ENCODE measurements around the gene ROM1. TPM values are rescaled to one million over a fixed set of nuclear protein-coding genes. Genes with fewer than 3 reads are reported as not detected.

The ROM1 gene
- total and polyA plus RNA-seq, 2 experiments from 2014 or later = 0.24 to 0.65 TPM

DNA sequence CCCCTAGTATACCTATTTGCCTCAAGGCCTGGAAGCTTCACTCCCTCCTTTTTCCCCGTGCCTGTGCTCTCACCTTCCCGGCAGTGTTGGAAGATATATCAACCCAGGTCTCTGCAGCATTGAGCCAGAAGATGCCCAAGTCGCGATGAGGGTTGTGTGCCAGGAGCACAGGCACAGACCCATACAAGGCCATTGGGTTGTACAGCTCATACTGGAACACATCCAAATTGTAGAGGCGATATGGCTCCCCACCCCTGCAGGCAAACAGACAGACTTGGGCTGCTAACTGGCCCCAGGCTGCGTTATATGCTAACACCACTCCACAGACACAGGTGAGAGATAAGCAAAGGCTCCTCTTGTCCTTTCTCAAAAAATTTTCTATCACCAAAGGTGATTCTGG is 19.4 kb downstream of the ROM1 start:
- H3K4me3 Mint-ChIP-seq = no peak overlapping the region
- Histone ChIP-seq H3K27me3 (ENCODE audit: insufficient read depth) (no peaks in the 10 kb centered on the region), H3K9me2 (ENCODE audit: insufficient read depth) (no peaks in the 10 kb centered on the region), H4K20me1 (replicated peaks; ENCODE audit: insufficient read depth) (peaks cover 11% of the 10 kb centered on the region; the same call in 1 of the 2 replicates), H3F3A (replicated peaks; ENCODE audit: low read depth) (peaks cover 2% of the 10 kb centered on the region; the same call in 1 of the 2 replicates), H3K27ac (ENCODE audit: low read depth) (no peak overlapping the region), H3K36me3 (ENCODE audit: insufficient read depth) (peaks cover 64% of the 10 kb centered on the region), H2AFZ (no peak overlapping the region), H3K4me1 (ENCODE audit: insufficient read depth) (no peaks in the 10 kb centered on the region), H3K79me2 (replicated peaks; ENCODE audit: insufficient read depth) (no peaks in the 10 kb centered on the region), H3K4me3 (no peak overlapping the region), H3K4me2 (no peak overlapping the region)
- no peak overlapping the region for H3K27ac Mint-ChIP-seq
- H3K4me1 Mint-ChIP-seq = no peaks in the 10 kb centered on the region; the same call in 2 of the 3 replicates
- TF ChIP-seq STAT1 (IDR thresholded peaks at IDR 0.05; ENCODE audit: unreplicated experiment) (no peak), EZH2 (IDR thresholded peaks at IDR 0.05; ENCODE audit: low read depth, unreplicated experiment) (no peak), CREB1 (CRISPR knock-in tag; IDR thresholded peaks at IDR 0.05; ENCODE audit: low read depth) (no peak)
- peaks cover 90% of the 10 kb centered on the region for H3K36me3 Mint-ChIP-seq (ENCODE audit: low read depth)
- ATAC-seq (no peak), DNase-seq (ENCODE audit: low spot score) (no peak)
- H3K27me3 Mint-ChIP-seq (ENCODE audit: insufficient read depth, low read depth, poor library complexity) = peaks cover 6% of the 10 kb centered on the region
- no peaks in the 10 kb centered on the region for H3K9me3 Mint-ChIP-seq

DNA sequence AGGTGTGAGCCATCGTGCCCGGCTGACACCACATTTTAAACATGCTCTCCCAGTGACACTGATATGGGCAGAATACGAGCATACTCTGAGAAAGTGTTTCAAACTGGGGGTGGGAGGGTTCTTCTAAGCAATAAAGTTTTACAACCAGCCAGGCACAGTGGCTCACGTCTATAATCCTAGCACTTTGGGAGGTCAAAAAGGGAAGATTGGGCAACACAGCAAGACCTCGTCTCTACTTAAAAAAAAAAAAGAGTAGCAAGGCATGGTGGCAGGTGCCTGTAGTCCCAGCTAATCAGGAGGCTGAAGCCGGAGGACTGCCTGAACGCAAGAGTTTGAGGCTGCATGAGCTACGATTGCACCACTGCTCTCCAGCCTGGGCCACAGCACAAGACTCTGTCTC is 31.2 kb downstream of the ROM1 start:
- Histone ChIP-seq H3F3A (replicated peaks; ENCODE audit: low read depth) (0 out of 2 replicates have a peak, but pooled peaks cover 19% of the 10 kb centered on the region), H3K36me3 (ENCODE audit: insufficient read depth) (peaks cover 12% of the 10 kb centered on the region), H3K27me3 (ENCODE audit: insufficient read depth) (no peaks in the 10 kb centered on the region), H3K4me1 (ENCODE audit: insufficient read depth) (no peaks in the 10 kb centered on the region; the same call in 1 of the 2 replicates), H2AFZ (no peak overlapping the region), H3K4me3 (no peak overlapping the region), H3K4me2 (no peak overlapping the region), H3K27ac (ENCODE audit: low read depth) (no peak overlapping the region), H3K9me2 (ENCODE audit: insufficient read depth) (no peaks in the 10 kb centered on the region), H4K20me1 (replicated peaks; ENCODE audit: insufficient read depth) (peaks cover 23% of the 10 kb centered on the region), H3K79me2 (replicated peaks; ENCODE audit: insufficient read depth) (peaks cover 47% of the 10 kb centered on the region)
- H3K4me3 Mint-ChIP-seq = peak overlapping the region; percentile 21; the same call in 1 of the 3 replicates
- no peak for TF ChIP-seq ZNF331 (CRISPR knock-in tag; IDR thresholded peaks at IDR 0.05; ENCODE audit: low read depth)
- H3K9me3 Mint-ChIP-seq = peaks cover 2% of the 10 kb centered on the region; the same call in 1 of the 3 replicates
- H3K36me3 Mint-ChIP-seq (ENCODE audit: low read depth) = peaks cover 37% of the 10 kb centered on the region
- peaks cover 12% of the 10 kb centered on the region for H3K4me1 Mint-ChIP-seq
- no peak for ATAC-seq
- no peak for DNase-seq (ENCODE audit: low spot score)
- H3K27me3 Mint-ChIP-seq (ENCODE audit: insufficient read depth, low read depth, poor library complexity) = peaks cover 13% of the 10 kb centered on the region
- no peak overlapping the region for H3K27ac Mint-ChIP-seq

DNA sequence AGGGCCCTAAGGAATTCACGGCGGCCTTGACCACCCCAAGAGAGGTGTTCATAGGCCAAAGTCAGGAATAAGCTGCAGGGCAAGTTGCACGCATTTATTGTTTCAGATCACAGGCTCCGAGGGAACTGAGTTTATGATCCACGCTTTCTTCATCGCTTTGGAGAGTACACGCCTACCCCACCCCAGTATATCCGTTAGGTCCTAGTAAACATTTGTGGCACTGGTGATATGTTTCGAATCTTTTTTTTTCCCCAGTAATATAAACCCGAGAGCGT is 32.6 kb downstream of the ROM1 start:
- no peak for DNase-seq (ENCODE audit: low spot score)
- Histone ChIP-seq H3F3A (replicated peaks; ENCODE audit: low read depth) (0 out of 2 replicates have a peak, but pooled peaks cover 16% of the 10 kb centered on the region), H3K36me3 (ENCODE audit: insufficient read depth) (peaks cover 10% of the 10 kb centered on the region; the same call in 1 of the 2 replicates), H4K20me1 (replicated peaks; ENCODE audit: insufficient read depth) (peaks cover 23% of the 10 kb centered on the region), H3K9me2 (ENCODE audit: insufficient read depth) (no peaks in the 10 kb centered on the region), H3K27me3 (ENCODE audit: insufficient read depth) (no peaks in the 10 kb centered on the region), H3K27ac (ENCODE audit: low read depth) (peak overlapping the region; percentile 96), H3K79me2 (replicated peaks; ENCODE audit: insufficient read depth) (peaks cover 46% of the 10 kb centered on the region), H3K4me3 (peak overlapping the region; percentile 100), H3K4me1 (ENCODE audit: insufficient read depth) (no peaks in the 10 kb centered on the region; the same call in 1 of the 2 replicates), H3K4me2 (peak overlapping the region; percentile 100), H2AFZ (no peak overlapping the region)
- Mint-ChIP-seq H3K9me3 (peaks cover 2% of the 10 kb centered on the region; the same call in 1 of the 3 replicates), H3K27ac (peak overlapping the region; percentile 98), H3K4me3 (peak overlapping the region; percentile 99), H3K4me1 (peaks cover 12% of the 10 kb centered on the region), H3K36me3 (ENCODE audit: low read depth) (peaks cover 39% of the 10 kb centered on the region), H3K27me3 (ENCODE audit: insufficient read depth, low read depth, poor library complexity) (peaks cover 11% of the 10 kb centered on the region)
- ATAC-seq = no peak
- TF ChIP-seq, protein P1, sequence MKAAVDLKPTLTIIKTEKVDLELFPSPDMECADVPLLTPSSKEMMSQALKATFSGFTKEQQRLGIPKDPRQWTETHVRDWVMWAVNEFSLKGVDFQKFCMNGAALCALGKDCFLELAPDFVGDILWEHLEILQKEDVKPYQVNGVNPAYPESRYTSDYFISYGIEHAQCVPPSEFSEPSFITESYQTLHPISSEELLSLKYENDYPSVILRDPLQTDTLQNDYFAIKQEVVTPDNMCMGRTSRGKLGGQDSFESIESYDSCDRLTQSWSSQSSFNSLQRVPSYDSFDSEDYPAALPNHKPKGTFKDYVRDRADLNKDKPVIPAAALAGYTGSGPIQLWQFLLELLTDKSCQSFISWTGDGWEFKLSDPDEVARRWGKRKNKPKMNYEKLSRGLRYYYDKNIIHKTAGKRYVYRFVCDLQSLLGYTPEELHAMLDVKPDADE (IDR thresholded peaks at IDR 0.05) = no peak
- no peak for TF ChIP-seq ZNF114 (CRISPR knock-in tag; IDR thresholded peaks at IDR 0.05)
- TF ChIP-seq, protein P2, sequence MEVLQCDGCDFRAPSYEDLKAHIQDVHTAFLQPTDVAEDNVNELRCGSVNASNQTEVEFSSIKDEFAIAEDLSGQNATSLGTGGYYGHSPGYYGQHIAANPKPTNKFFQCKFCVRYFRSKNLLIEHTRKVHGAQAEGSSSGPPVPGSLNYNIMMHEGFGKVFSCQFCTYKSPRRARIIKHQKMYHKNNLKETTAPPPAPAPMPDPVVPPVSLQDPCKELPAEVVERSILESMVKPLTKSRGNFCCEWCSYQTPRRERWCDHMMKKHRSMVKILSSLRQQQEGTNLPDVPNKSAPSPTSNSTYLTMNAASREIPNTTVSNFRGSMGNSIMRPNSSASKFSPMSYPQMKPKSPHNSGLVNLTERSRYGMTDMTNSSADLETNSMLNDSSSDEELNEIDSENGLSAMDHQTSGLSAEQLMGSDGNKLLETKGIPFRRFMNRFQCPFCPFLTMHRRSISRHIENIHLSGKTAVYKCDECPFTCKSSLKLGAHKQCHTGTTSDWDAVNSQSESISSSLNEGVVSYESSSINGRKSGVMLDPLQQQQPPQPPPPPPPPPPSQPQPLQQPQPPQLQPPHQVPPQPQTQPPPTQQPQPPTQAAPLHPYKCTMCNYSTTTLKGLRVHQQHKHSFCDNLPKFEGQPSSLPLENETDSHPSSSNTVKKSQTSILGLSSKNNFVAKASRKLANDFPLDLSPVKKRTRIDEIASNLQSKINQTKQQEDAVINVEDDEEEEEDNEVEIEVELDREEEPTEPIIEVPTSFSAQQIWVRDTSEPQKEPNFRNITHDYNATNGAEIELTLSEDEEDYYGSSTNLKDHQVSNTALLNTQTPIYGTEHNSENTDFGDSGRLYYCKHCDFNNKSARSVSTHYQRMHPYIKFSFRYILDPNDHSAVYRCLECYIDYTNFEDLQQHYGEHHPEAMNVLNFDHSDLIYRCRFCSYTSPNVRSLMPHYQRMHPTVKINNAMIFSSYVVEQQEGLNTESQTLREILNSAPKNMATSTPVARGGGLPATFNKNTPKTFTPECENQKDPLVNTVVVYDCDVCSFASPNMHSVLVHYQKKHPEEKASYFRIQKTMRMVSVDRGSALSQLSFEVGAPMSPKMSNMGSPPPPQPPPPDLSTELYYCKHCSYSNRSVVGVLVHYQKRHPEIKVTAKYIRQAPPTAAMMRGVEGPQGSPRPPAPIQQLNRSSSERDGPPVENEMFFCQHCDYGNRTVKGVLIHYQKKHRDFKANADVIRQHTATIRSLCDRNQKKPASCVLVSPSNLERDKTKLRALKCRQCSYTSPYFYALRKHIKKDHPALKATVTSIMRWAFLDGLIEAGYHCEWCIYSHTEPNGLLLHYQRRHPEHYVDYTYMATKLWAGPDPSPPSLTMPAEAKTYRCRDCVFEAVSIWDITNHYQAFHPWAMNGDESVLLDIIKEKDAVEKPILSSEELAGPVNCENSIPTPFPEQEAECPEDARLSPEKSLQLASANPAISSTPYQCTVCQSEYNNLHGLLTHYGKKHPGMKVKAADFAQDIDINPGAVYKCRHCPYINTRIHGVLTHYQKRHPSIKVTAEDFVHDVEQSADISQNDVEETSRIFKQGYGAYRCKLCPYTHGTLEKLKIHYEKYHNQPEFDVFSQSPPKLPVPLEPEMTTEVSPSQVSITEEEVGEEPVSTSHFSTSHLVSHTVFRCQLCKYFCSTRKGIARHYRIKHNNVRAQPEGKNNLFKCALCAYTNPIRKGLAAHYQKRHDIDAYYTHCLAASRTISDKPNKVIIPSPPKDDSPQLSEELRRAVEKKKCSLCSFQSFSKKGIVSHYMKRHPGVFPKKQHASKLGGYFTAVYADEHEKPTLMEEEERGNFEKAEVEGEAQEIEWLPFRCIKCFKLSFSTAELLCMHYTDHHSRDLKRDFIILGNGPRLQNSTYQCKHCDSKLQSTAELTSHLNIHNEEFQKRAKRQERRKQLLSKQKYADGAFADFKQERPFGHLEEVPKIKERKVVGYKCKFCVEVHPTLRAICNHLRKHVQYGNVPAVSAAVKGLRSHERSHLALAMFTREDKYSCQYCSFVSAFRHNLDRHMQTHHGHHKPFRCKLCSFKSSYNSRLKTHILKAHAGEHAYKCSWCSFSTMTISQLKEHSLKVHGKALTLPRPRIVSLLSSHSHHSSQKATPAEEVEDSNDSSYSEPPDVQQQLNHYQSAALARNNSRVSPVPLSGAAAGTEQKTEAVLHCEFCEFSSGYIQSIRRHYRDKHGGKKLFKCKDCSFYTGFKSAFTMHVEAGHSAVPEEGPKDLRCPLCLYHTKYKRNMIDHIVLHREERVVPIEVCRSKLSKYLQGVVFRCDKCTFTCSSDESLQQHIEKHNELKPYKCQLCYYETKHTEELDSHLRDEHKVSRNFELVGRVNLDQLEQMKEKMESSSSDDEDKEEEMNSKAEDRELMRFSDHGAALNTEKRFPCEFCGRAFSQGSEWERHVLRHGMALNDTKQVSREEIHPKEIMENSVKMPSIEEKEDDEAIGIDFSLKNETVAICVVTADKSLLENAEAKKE (CRISPR knock-in tag; IDR thresholded peaks at IDR 0.05) = no peak
- no peak for TF ChIP-seq NANOG (IDR thresholded peaks at IDR 0.05; ENCODE audit: borderline replicate concordance)
- no peak for TF ChIP-seq ZNF331 (CRISPR knock-in tag; IDR thresholded peaks at IDR 0.05; ENCODE audit: low read depth)
- no peak for TF ChIP-seq CREB1 (CRISPR knock-in tag; IDR thresholded peaks at IDR 0.05; ENCODE audit: low read depth)

Data from GM23338 (cell line).